CD4-positive, alpha-beta memory T cell (primary cell): ENCODE measurements around the gene LCE4A. TPM values are rescaled to one million over a fixed set of nuclear protein-coding genes. Genes with fewer than 3 reads are reported as not detected.
"Not testable (repeated sequence)": the region's sequence is repeated elsewhere in the genome, so short reads cannot be mapped to it uniquely, and the experiment has no call there.

ENCODE experiments used
- CTCF ChIA-PET: fragments of 350-600 bp; sonication (Branson Sonifier 250); formaldehyde crosslinking; loops from one replicate; lab custom pipeline; 2021; ENCODE audit warnings: inconsistent platforms; ENCODE audit not compliant: partially characterized antibody; lab: Charles Lee
- POLR2A ChIA-PET: fragments of 350-600 bp; sonication (Branson Sonifier 250); formaldehyde crosslinking; loops from one replicate; lab custom pipeline; 2021; ENCODE audit not compliant: partially characterized antibody; lab: Charles Lee
- DNase-seq, 5 donors: peaks; one replicate each; pipeline versions ENCODE4 v3.0.0 to v3.0.0-alpha.2; 2020 to 2022; ENCODE audit warnings: mixed read lengths in 1 of 5
- H3K27ac ChIP-seq: one replicate; pipeline ENCODE4 v1.7.0; 2013; ENCODE audit warnings: low read depth, low read length
- H3K27me3 ChIP-seq: 2 replicates; pipeline ENCODE4 v1.7.0; 2013; ENCODE audit warnings: mild to moderate bottlenecking, low read length, moderate library complexity; ENCODE audit not compliant: insufficient read depth
- H3K36me3 ChIP-seq: 2 replicates; pipeline ENCODE4 v1.7.0; 2013; ENCODE audit warnings: mild to moderate bottlenecking, low read length, moderate library complexity; ENCODE audit not compliant: insufficient read depth
- H3K4me1 ChIP-seq: 2 replicates; pipeline ENCODE4 v1.7.0; 2013; ENCODE audit warnings: mild to moderate bottlenecking, low read length, moderate library complexity; ENCODE audit not compliant: insufficient read depth
- H3K4me3 ChIP-seq, 2 donors: one replicate each; pipeline ENCODE4 v1.7.0; 2013; ENCODE audit warnings: low read length in 2 of 2, mild to moderate bottlenecking in 1 of 2
- H3K9me3 ChIP-seq, 2 donors: one replicate each; pipeline ENCODE4 v1.7.0; 2013; ENCODE audit warnings: low read length in 2 of 2, control low read depth in 1 of 2; ENCODE audit not compliant: control insufficient read depth in 1 of 2
- H3K27ac Mint-ChIP-seq, 7 donors: one replicate each; pipeline ENCODE4 v1.8.0; 2020 to 2021; ENCODE audit warnings: mixed read lengths in 7 of 7, mild to moderate bottlenecking in 6 of 7, inconsistent platforms in 3 of 7, moderate library complexity in 3 of 7
- H3K27me3 Mint-ChIP-seq, 2 donors: one replicate each; pipeline ENCODE4 v1.8.0; 2020 to 2021; ENCODE audit warnings: mixed read lengths in 2 of 2
- H3K36me3 Mint-ChIP-seq, 2 donors: one replicate each; pipeline ENCODE4 v1.8.0; 2020 to 2021; ENCODE audit warnings: mixed read lengths in 2 of 2, inconsistent platforms in 1 of 2, mild to moderate bottlenecking in 1 of 2
- H3K4me1 Mint-ChIP-seq, 4 donors: one replicate each; pipeline ENCODE4 v1.8.0; 2020 to 2021; ENCODE audit warnings: mixed read lengths in 4 of 4, mild to moderate bottlenecking in 1 of 4
- H3K4me3 Mint-ChIP-seq, 8 donors: one replicate each; pipeline ENCODE4 v1.8.0; 2020 to 2021; ENCODE audit warnings: mixed read lengths in 8 of 8, mild to moderate bottlenecking in 7 of 8, moderate library complexity in 6 of 8, inconsistent platforms in 3 of 8
- H3K9me3 Mint-ChIP-seq, 8 donors: one replicate each; pipeline ENCODE4 v1.8.0; 2020 to 2021; ENCODE audit warnings: mixed read lengths in 8 of 8, mild to moderate bottlenecking in 5 of 8, inconsistent platforms in 3 of 8, moderate library complexity in 1 of 8
- intact Hi-C: fragments of 100-400 bp; cut with micrococcal nuclease; formaldehyde crosslinking; loops from one replicate; pipeline ENCODE4 v1.15.1; 2023
- polyA plus RNA-seq, 2 donors: library from polyadenylated mRNA; unstranded; fragments of 300-500 nt; fragmentation: Illumina TruSeq; gene quantifications; one replicate each; pipeline ENCODE4 v1.2.3, GENCODE V29; 2021
- total RNA-seq, 2 experiments: library from RNA; stranded (reverse); gene quantifications; one replicate each; pipeline ENCODE4 v1.2.3, GENCODE V29; 2021

The LCE4A gene, protein sequence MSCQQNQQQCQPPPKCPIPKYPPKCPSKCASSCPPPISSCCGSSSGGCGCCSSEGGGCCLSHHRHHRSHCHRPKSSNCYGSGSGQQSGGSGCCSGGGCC
- total RNA-seq: not detected
- not detected for polyA plus RNA-seq

- intact Hi-C loops: no loop called here
- Histone ChIP-seq H3K27me3 (no peaks in the 10 kb centered on the region), H3K4me3 (no peak within 1 kb of the TSS), H3K9me3 (no peaks in the 10 kb centered on the region), H3K27ac (no peak within 1 kb of the TSS), H3K36me3 (no peaks in the 10 kb centered on the region), H3K4me1 (no peaks in the 10 kb centered on the region)
- no peaks in the 10 kb centered on the region for H3K4me1 Mint-ChIP-seq
- H3K36me3 Mint-ChIP-seq: no peaks in the 10 kb centered on the region
- H3K27me3 Mint-ChIP-seq: peaks cover 21 to 23% of the 10 kb centered on the region in 2 donors
- ChIA-PET CTCF (interaction anchor here (1.4 kb wide), 1 partner anchor 10 kb away, joined by 4 read pairs; the partner anchor contains the start of gene LCE2A), POLR2A (no interaction called here)
- no peak within 1 kb of the TSS for H3K27ac Mint-ChIP-seq
- peaks cover 0 to 6% (median 3%) of the 10 kb centered on the region in 8 donors for H3K9me3 Mint-ChIP-seq
- H3K4me3 Mint-ChIP-seq: no peak within 1 kb of the TSS
- DNase-seq: no peak
Observed at GRCh38 chr1:152707860-152708259, at the start of gene LCE4A. Gene LCE4A, plus strand, starts transcription at chr1:152708160. Its CDS starts 916 bp downstream, at chr1:152709076.

GRCh38 chr1:152658649-152659048 lies 49.3 kb upstream of the LCE4A start:
- peaks cover 2 to 4% (median 3%) of the 10 kb centered on the region in 4 donors for H3K4me1 Mint-ChIP-seq
- H3K27ac Mint-ChIP-seq: no peak overlapping the region
- no peak for DNase-seq
- Histone ChIP-seq H3K36me3 (no peaks in the 10 kb centered on the region), H3K4me1 (no peaks in the 10 kb centered on the region), H3K27ac (no peak overlapping the region), H3K9me3 (no peaks in the 10 kb centered on the region), H3K4me3 (no peak overlapping the region), H3K27me3 (no peaks in the 10 kb centered on the region)
- H3K27me3 Mint-ChIP-seq: peaks cover 9 to 27% of the 10 kb centered on the region in 2 donors
- H3K9me3 Mint-ChIP-seq: peaks cover 0 to 2% (median 0%) of the 10 kb centered on the region in 8 donors
- CTCF ChIA-PET: no interaction called here
- H3K4me3 Mint-ChIP-seq: no peak overlapping the region
- no peaks in the 10 kb centered on the region for H3K36me3 Mint-ChIP-seq
- intact Hi-C loops: no loop called here
- POLR2A ChIA-PET: no interaction called here

GRCh38 chr1:152663098-152663497 lies 44.9 kb upstream of the LCE4A start, which contains the start of gene LCE2D:
Gene LCE2D, plus strand, starts transcription at chr1:152663380. Its CDS starts 726 bp downstream, at chr1:152664106.
- Mint-ChIP-seq H3K27ac (no peak within 1 kb of the TSS), H3K4me1 (no peaks in the 10 kb centered on the region), H3K27me3 (peaks cover 8 to 36% of the 10 kb centered on the region in 2 donors), H3K36me3 (no peaks in the 10 kb centered on the region), H3K4me3 (no peak within 1 kb of the TSS), H3K9me3 (no peaks in the 10 kb centered on the region)
- DNase-seq: no peak
- intact Hi-C loops: no loop called here
- Histone ChIP-seq H3K27me3 (no peaks in the 10 kb centered on the region), H3K27ac (no peak within 1 kb of the TSS), H3K4me3 (no peak within 1 kb of the TSS), H3K9me3 (no peaks in the 10 kb centered on the region), H3K36me3 (no peaks in the 10 kb centered on the region), H3K4me1 (no peaks in the 10 kb centered on the region)
- CTCF ChIA-PET: interaction anchor here (1.0 to 2.9 kb wide), 2 partner anchors 9 kb away, joined by 7 to 11 read pairs; no protein-coding TSS in a partner anchor
- POLR2A ChIA-PET: no interaction called here

DNA sequence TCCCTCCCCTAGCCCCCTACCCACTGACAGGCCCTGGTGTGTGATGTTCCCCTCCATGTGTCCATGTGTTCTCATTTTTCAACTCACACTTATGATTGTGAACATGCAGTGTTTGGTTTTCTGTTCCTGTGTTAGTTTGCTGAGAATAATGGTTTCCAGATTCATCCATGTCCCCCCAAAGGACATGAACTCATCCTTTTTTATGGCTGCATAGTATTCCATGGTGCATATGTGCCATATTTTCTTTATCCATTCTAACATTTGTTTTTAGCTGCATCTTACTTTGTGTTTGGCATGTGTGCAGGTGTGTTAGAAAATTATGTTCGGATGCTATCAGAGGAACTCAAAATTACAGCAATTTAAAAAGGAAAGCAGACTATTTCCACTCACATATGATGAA lies 41.8 kb upstream of the LCE4A start:
- H3K4me3 ChIP-seq, POLR2A ChIA-PET, H3K27ac Mint-ChIP-seq, H3K9me3 Mint-ChIP-seq, H3K4me3 Mint-ChIP-seq, H3K36me3 ChIP-seq, H3K36me3 Mint-ChIP-seq, H3K27me3 ChIP-seq, intact Hi-C loops, H3K27ac ChIP-seq, H3K4me1 ChIP-seq, H3K4me1 Mint-ChIP-seq, DNase-seq, H3K9me3 ChIP-seq: not testable (repeated sequence)
- CTCF ChIA-PET: interaction anchor here (2.9 kb wide), 1 partner anchor 12 kb away, joined by 11 read pairs; no protein-coding TSS in a partner anchor
- H3K27me3 Mint-ChIP-seq: peaks cover 11 to 29% of the 10 kb centered on the region in 2 donors

DNA sequence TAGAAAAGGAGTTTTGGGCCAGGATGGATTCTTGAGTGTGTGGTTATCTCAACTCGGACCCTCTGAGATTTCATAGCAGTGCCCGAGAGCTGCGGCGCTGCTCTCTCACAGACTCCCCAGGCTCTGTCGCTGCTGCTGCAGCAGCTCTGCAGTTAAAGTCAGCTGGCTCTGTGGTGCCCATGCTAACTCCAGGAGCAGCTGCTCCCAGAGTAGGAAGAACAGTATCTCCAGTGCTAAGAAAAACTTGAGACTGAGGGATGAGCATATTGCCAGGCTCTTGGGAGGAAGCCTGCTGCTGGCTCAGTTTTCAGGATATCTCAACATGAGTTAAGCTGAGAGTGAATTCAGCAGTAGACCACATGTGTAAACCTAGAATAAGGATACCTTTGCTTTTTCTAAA lies 40.3 kb upstream of the LCE4A start:
- no peaks in the 10 kb centered on the region for H3K36me3 Mint-ChIP-seq
- no peak overlapping the region for H3K4me3 Mint-ChIP-seq
- H3K27ac ChIP-seq: no peak overlapping the region
- H3K4me3 ChIP-seq: no peak overlapping the region
- no peaks in the 10 kb centered on the region for H3K9me3 Mint-ChIP-seq
- no peak for DNase-seq
- H3K27me3 ChIP-seq: no peaks in the 10 kb centered on the region
- H3K27ac Mint-ChIP-seq: no peak overlapping the region
- intact Hi-C loops: no loop called here
- CTCF ChIA-PET: interaction anchor here (1.1 kb wide), 1 partner anchor 14 kb away, joined by 4 read pairs; no protein-coding TSS in a partner anchor
- H3K27me3 Mint-ChIP-seq: peaks cover 11 to 20% of the 10 kb centered on the region in 2 donors
- no peaks in the 10 kb centered on the region for H3K4me1 ChIP-seq
- H3K4me1 Mint-ChIP-seq: no peaks in the 10 kb centered on the region
- H3K9me3 ChIP-seq: no peaks in the 10 kb centered on the region
- POLR2A ChIA-PET: no interaction called here
- no peaks in the 10 kb centered on the region for H3K36me3 ChIP-seq

GRCh38 chr1:152673016-152673415 lies 34.9 kb upstream of the LCE4A start:
- H3K4me1 Mint-ChIP-seq: no peaks in the 10 kb centered on the region
- no peaks in the 10 kb centered on the region for H3K36me3 ChIP-seq
- H3K36me3 Mint-ChIP-seq: no peaks in the 10 kb centered on the region
- H3K27me3 Mint-ChIP-seq: peaks cover 11 to 19% of the 10 kb centered on the region in 2 donors
- H3K4me3 Mint-ChIP-seq: no peak overlapping the region
- ChIA-PET POLR2A (no interaction called here), CTCF (no interaction called here)
- no peak for DNase-seq
- H3K9me3 Mint-ChIP-seq: no peaks in the 10 kb centered on the region
- intact Hi-C loops: no loop called here
- no peak overlapping the region for H3K4me3 ChIP-seq
- no peaks in the 10 kb centered on the region for H3K9me3 ChIP-seq
- H3K27ac ChIP-seq: no peak overlapping the region
- H3K27me3 ChIP-seq: no peaks in the 10 kb centered on the region
- no peak overlapping the region for H3K27ac Mint-ChIP-seq
- H3K4me1 ChIP-seq: no peaks in the 10 kb centered on the region

- intact Hi-C loops, H3K4me1 Mint-ChIP-seq, CTCF ChIA-PET, H3K4me3 ChIP-seq, H3K9me3 ChIP-seq, H3K9me3 Mint-ChIP-seq, H3K4me1 ChIP-seq, H3K36me3 Mint-ChIP-seq, POLR2A ChIA-PET, H3K27ac ChIP-seq, H3K36me3 ChIP-seq, H3K4me3 Mint-ChIP-seq, H3K27me3 ChIP-seq, H3K27ac Mint-ChIP-seq, DNase-seq: not testable (repeated sequence)
- H3K27me3 Mint-ChIP-seq: peaks cover 17 to 29% of the 10 kb centered on the region in 2 donors
Observed at GRCh38 chr1:152674983-152675382, 33.0 kb upstream of the LCE4A start, which contains the start of gene LCE2C. Gene LCE2C, plus strand, starts transcription at chr1:152675279. Its CDS starts 737 bp downstream, at chr1:152676016.
